Muscle of leg (tissue), 11 donors: Measurements from ENCODE around the gene SMIM3. TPM values are rescaled to one million over a fixed set of nuclear protein-coding genes. Genes with fewer than 3 reads are reported as not detected.
A peak's percentile ranks its signal among the peaks of the same experiment; 100 is the strongest.

Experiments
- DNase-seq: peaks from one replicate; pipeline ENCODE4 v3.0.0; 2013
- H3K27ac ChIP-seq: one replicate; pipeline ENCODE4 v1.5.1; 2013; ENCODE audit warnings: mild to moderate bottlenecking, low read length, control low read depth
- H3K27me3 ChIP-seq: one replicate; pipeline ENCODE4 v1.6.1; 2013; ENCODE audit warnings: low read length; ENCODE audit not compliant: control insufficient read depth, insufficient read depth
- H3K36me3 ChIP-seq: one replicate; pipeline ENCODE4 v1.6.1; 2013; ENCODE audit warnings: low read length; ENCODE audit not compliant: control insufficient read depth, insufficient read depth
- H3K4me1 ChIP-seq: one replicate; pipeline ENCODE4 v1.6.1; 2013; ENCODE audit warnings: low read length; ENCODE audit not compliant: control insufficient read depth, insufficient read depth
- H3K4me3 ChIP-seq: one replicate; pipeline ENCODE4 v1.5.1; 2013; ENCODE audit warnings: low read length, control low read depth
- H3K9me3 ChIP-seq: replicated peaks from 2 replicates; pipeline ENCODE4 v1.6.1; 2013; ENCODE audit warnings: low read depth, low read length; ENCODE audit not compliant: control insufficient read depth
- WGBS: methylation state at CpG from one replicate; pipeline ENCODE4 v1.1.5; 2013; ENCODE audit warnings: missing lambda C conversion rate; ENCODE audit not compliant: insufficient coverage; 5-methylcytosine and 5-hydroxymethylcytosine counted together
- polyA plus RNA-seq, 8 donors: library from polyadenylated mRNA; unstranded; fragments of 120-200 nt; gene quantifications; one replicate each; pipeline versions ENCODE4 v1.2.1 to v1.2.3, GENCODE V29; 2013; ENCODE audit warnings: inconsistent platforms in 1 of 8, low replicate concordance in 1 of 8; ENCODE audit not compliant: insufficient read length in 8 of 8, insufficient read depth in 1 of 8
- total RNA-seq: library from RNA; stranded (reverse); fragments of 120-200 nt; gene quantifications from one replicate; pipeline ENCODE4 v1.2.4, GENCODE V29; 2013

The SMIM3 gene
- total and polyA plus RNA-seq, 9 donors: 7.0 to 11.1 (median 8.1) TPM

GRCh38 chr5:150780187-150780692 is 1.7 kb downstream of the SMIM3 start:
- 65% methylated on average over 5 of the region's 6 CpGs for WGBS
- Histone ChIP-seq H3K9me3 (no peaks in the 10 kb centered on the region), H3K4me1 (peaks cover 55% of the 10 kb centered on the region), H3K27me3 (no peaks in the 10 kb centered on the region), H3K36me3 (no peaks in the 10 kb centered on the region), H3K27ac (peak overlapping the region; percentile 42), H3K4me3 (peak overlapping the region; percentile 8)
- DNase-seq: peak; percentile 62

DNA sequence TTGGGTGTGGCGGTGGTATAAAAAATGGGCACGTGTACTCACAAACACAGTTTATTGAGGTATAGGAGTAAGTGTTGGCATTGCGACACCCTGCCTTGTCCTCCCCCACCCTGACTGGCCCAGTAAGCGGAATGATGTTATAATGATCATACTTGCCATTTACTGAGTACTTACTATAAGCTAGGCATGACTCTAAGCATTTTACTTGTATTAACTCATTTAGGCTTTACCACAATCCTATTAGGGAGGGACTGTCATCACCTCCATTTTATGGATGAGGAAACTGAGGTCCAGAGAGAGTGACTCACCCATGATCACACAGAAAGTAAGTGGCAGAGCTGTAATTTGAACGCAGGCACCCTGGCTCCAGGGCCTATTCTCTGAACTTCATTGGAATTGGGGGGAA is 2.3 kb downstream of the SMIM3 start:
- no peak for DNase-seq
- no peak overlapping the region for H3K4me3 ChIP-seq
- no peaks in the 10 kb centered on the region for H3K9me3 ChIP-seq
- no peaks in the 10 kb centered on the region for H3K36me3 ChIP-seq
- H3K4me1 ChIP-seq: peaks cover 55% of the 10 kb centered on the region
- 80% methylated on average over 1 of the region's 5 CpGs for WGBS
- H3K27me3 ChIP-seq: no peaks in the 10 kb centered on the region
- H3K27ac ChIP-seq: no peak overlapping the region

DNA sequence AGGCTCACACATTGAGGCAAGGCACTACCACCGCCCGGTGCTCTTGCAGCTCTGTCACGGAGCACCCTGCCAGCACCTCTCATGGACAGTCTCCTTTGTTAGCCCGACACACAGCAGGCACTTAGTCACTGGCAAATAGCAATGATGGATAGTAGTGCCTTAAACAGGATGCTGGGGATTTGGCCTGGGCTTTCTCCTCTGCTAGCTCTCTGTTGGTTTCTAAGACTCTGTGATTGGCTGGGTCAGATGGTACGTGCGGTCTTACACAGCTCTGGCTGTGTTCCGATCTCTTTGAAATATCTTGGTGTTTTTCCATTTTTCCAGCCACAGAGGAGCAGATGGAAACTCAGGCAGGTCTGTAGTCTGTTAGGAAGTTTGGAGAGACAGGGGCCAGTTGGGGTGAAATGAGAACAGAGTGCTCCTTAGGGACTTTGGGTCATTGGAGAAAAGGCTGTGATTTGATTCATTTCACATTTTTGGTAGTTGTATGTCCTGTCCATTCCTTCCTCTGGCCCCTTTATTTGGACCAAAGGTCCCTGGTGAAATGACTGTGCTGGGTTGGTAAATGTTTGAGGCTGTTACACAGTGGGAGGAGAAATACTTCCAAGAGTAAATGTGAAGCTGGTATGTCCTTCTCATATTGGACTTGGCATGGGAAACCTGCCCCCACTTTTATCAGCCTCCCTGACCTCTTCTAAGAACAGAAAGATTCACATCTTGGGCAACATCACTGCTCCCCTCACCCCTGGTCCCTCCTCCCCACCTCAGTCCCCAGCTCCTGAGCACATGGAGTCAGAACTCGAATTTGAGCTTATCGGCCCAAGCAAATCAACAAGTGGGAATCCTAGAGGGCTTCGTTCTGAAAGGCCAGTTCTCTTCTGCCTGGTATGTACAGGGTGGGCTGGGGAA is 3.4 kb downstream of the SMIM3 start:
- Histone ChIP-seq H3K36me3 (no peaks in the 10 kb centered on the region), H3K27me3 (no peaks in the 10 kb centered on the region), H3K27ac (peak overlapping the region; percentile 45), H3K4me1 (peaks cover 55% of the 10 kb centered on the region), H3K4me3 (no peak overlapping the region), H3K9me3 (no peaks in the 10 kb centered on the region)
- DNase-seq: peak; percentile 90
- 32% methylated on average over 4 of the region's 10 CpGs for WGBS

DNA sequence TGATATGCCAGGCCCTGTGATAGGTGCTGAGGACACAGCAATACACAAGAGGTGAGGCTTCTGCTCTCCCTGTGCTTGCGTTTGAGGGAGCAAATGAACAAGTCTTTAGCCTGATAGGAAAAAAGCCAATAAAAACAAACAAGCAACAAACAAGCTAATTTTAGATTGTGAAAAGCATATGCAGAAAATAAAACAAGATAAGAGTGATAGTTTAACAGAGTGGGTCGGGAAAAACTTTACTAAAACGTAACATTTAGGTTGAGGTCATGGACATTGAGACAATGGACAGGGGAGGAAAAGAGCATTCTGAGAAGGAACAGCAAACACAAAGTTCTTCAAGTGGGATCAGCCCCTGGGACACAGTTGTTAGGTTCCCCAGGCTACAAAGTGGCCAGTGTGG is 4.3 kb downstream of the SMIM3 start:
- Histone ChIP-seq H3K9me3 (no peaks in the 10 kb centered on the region), H3K4me3 (no peak overlapping the region), H3K4me1 (peaks cover 53% of the 10 kb centered on the region), H3K27me3 (no peaks in the 10 kb centered on the region), H3K27ac (peak overlapping the region; percentile 76), H3K36me3 (no peaks in the 10 kb centered on the region)
- WGBS: 77% methylated on average over 2 of the region's 3 CpGs
- DNase-seq: no peak

GRCh38 chr5:150783422-150783928 is 4.9 kb downstream of the SMIM3 start:
- Histone ChIP-seq H3K27me3 (no peaks in the 10 kb centered on the region), H3K4me3 (no peak overlapping the region), H3K27ac (peak overlapping the region; percentile 76), H3K36me3 (no peaks in the 10 kb centered on the region), H3K9me3 (no peaks in the 10 kb centered on the region), H3K4me1 (peaks cover 48% of the 10 kb centered on the region)
- 5% methylated on average over 2 of the region's 7 CpGs for WGBS
- peak; percentile 97 for DNase-seq

DNA sequence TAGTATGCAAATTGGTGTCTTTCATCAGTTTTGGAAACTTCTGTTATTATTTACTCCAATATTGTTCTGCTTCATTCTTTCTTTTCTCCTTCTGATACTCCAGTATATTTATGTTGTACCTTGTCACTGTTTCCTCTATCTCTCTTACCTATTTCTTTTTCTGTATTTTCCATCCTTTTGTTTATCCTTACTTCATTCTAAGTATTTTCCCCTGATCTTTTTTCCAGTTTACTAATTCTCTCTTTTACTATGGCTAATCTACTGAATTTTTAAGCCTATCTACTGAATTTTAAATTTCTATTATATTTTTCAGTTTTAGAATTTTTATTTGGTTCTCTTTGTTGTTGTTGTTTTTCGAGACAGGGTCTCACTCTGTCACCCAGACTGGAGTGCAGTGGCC is 7.4 kb downstream of the SMIM3 start:
- no peak overlapping the region for H3K27ac ChIP-seq
- no CpG with 5 or more reads among the region's 1 CpG for WGBS
- peaks cover 33% of the 10 kb centered on the region for H3K4me1 ChIP-seq
- no peaks in the 10 kb centered on the region for H3K9me3 ChIP-seq
- DNase-seq: no peak
- H3K4me3 ChIP-seq: no peak overlapping the region
- H3K27me3 ChIP-seq: no peaks in the 10 kb centered on the region
- H3K36me3 ChIP-seq: no peaks in the 10 kb centered on the region

DNA sequence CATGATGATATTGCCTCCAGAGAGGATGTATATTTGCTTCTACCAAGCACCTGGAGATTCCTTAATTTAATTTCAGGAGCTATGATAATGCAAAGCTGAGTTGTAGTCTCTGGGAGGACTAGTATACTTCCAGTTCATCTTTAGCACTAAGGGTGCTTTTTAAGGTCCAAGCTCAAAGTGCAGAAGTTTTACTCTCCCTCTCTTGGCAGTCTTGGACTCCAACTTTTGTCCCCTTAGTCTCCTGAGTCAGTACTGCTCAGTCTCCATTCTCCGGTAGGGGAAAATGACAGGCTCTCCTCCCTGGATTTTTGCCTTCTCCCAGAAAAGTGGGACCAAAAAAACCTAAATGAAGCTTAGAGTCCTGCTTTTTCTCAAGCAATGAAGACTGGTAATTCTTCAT is 8.3 kb downstream of the SMIM3 start:
- H3K27me3 ChIP-seq: no peaks in the 10 kb centered on the region
- no peak overlapping the region for H3K4me3 ChIP-seq
- 67% methylated on average over 1 of the region's 1 CpG for WGBS
- H3K27ac ChIP-seq: no peak overlapping the region
- no peak for DNase-seq
- H3K9me3 ChIP-seq: no peaks in the 10 kb centered on the region
- H3K4me1 ChIP-seq: peaks cover 26% of the 10 kb centered on the region
- H3K36me3 ChIP-seq: no peaks in the 10 kb centered on the region

DNA sequence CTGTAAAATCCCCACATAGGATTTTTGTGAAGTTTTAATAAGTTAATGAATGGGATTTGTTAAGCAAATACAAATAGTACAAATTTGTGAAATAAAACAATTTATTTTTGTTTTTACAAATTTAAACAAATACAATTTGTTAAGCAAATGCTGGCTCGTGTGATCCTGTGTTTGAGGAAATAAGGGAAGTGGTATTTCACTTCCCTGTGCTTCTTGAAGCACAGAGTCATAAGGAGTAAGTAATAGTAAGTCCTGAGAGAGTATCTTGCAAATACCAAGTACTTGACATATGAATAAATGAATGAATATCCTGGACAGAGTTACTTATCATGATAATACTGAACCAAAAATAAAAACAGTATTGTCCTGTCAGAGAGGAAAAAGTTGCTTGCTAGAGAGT is 9.1 kb downstream of the SMIM3 start:
- no peak overlapping the region for H3K4me3 ChIP-seq
- no peaks in the 10 kb centered on the region for H3K36me3 ChIP-seq
- H3K27me3 ChIP-seq: no peaks in the 10 kb centered on the region
- H3K27ac ChIP-seq: no peak overlapping the region
- no peaks in the 10 kb centered on the region for H3K9me3 ChIP-seq
- peaks cover 19% of the 10 kb centered on the region for H3K4me1 ChIP-seq
- no CpG with 5 or more reads among the region's 1 CpG for WGBS
- no peak for DNase-seq

- H3K4me3 ChIP-seq: no peak overlapping the region
Observed at GRCh38 chr5:150788977-150789376, 10.4 kb downstream of the SMIM3 start.

DNA sequence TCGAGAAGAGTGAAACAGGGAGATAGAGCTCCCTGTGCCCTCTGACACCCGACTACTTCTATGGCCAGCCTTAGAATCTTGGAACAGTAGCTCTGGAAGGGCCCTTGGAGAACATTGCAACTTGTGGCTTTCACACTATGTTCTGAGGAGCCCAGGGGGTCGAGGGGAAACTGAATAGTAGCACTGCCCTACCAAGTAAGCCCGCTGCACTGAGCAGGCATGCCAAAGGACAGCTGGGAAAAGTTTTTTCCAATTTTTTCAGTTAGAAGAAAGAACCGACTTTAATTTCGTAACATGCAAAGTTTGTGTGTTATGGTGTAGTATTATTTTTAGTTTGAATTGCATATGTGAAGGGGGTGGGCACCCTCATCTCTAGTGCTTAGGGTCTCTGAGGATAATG is 10.9 kb downstream of the SMIM3 start:
- Histone ChIP-seq H3K9me3 (no peaks in the 10 kb centered on the region), H3K27me3 (no peaks in the 10 kb centered on the region), H3K4me3 (no peak overlapping the region), H3K4me1 (peaks cover 5% of the 10 kb centered on the region), H3K27ac (no peak overlapping the region), H3K36me3 (no peaks in the 10 kb centered on the region)
- DNase-seq: no peak
- 68% methylated on average over 4 of the region's 6 CpGs for WGBS

More at GRCh38 chr5:150788977-150789376, 10.4 kb downstream of the SMIM3 start:
- Histone ChIP-seq H3K27ac (no peak overlapping the region), H3K4me1 (peaks cover 6% of the 10 kb centered on the region), H3K9me3 (no peaks in the 10 kb centered on the region), H3K27me3 (no peaks in the 10 kb centered on the region), H3K36me3 (no peaks in the 10 kb centered on the region)
- DNase-seq: no peak
